K562 (cell line): ENCODE data around the gene SLC22A8. TPM values are rescaled to one million over a fixed set of nuclear protein-coding genes. Genes with fewer than 3 reads are reported as not detected.
A peak's percentile ranks its signal among the peaks of the same experiment; 100 is the strongest.

Experiments used
- ATAC-seq: fragments of 200-7000 bp; cut with Tn5 transposase; 3 replicates; pipeline ENCODE4 v1.9.1; 2020; ENCODE audit warnings: moderate library complexity
- BruUV-seq: library from RNA; stranded (reverse); fragments of 400-500 nt; replicated peaks from 2 replicates; lab custom pipeline; 2021; lab: Mats Ljungman, UMichigan
- CTCF ChIA-PET: fragments of 300-600 bp; formaldehyde crosslinking; extraction: SDS; loops from one replicate; lab custom pipeline; 2021; ENCODE audit warnings: low intra/inter-chr PET ratio; lab: Yijun Ruan, JAX
- POLR2A ChIA-PET: fragments of 300-600, 350-650 bp; sonication (Branson Sonifier 250); formaldehyde crosslinking; extraction: SDS; loops from one replicate; lab custom pipeline; 2021; ENCODE audit warnings: antibody characterized with exemption, inconsistent platforms; lab: Yijun Ruan, JAX
- DNase-seq, 4 experiments: peaks; one replicate each; pipeline versions ENCODE4 v3.0.0 to v3.0.0-alpha.2; 2011 to 2018; ENCODE audit warnings: low spot score in 3 of 4, mixed read lengths in 3 of 4; ENCODE audit errors: extremely low read depth in 1 of 4
- FAIRE-seq: peaks from 2 replicates; lab custom pipeline; 2011; peaks lifted over from hg19 to GRCh38; lab: Jason Lieb, UNC
- H2AFZ ChIP-seq: 2 replicates; pipeline ENCODE4 v1.6.0; 2011; ENCODE audit warnings: low read depth, low read length, control low read depth, inconsistent platforms
- H3K27ac ChIP-seq: fragments of 200-600 bp; 3 replicates; pipeline ENCODE4 v1.8.0; 2011; ENCODE audit warnings: low read depth, mild to moderate bottlenecking, control low read depth, inconsistent platforms, low read length, moderate library complexity, mixed read lengths; ENCODE audit errors: extremely low read depth
- H3K27me3 ChIP-seq, 2 experiments: fragments of 300-600 bp in 1 of 2; 2 replicates in 1 of 2; 3 replicates in 1 of 2; pipeline versions ENCODE4 v1.6.0 to v1.8.0; 2011; ENCODE audit warnings: inconsistent platforms in 2 of 2, low read length in 2 of 2, mild to moderate bottlenecking in 1 of 2, mixed read lengths in 1 of 2, moderate library complexity in 1 of 2; ENCODE audit not compliant: control insufficient read depth in 2 of 2, insufficient read depth in 2 of 2
- H3K36me3 ChIP-seq: fragments of 300-600 bp; 3 replicates; pipeline ENCODE4 v1.8.0; 2011; ENCODE audit warnings: mild to moderate bottlenecking, low read length, inconsistent platforms; ENCODE audit not compliant: control insufficient read depth, insufficient read depth
- H3K4me1 ChIP-seq, 2 experiments: fragments of 200-600 bp in 1 of 2; replicated peaks in 1 of 2; 2 replicates in 1 of 2; 3 replicates in 1 of 2; pipeline versions ENCODE4 v1.5.1 to v1.8.0; 2011; ENCODE audit warnings: inconsistent platforms in 2 of 2, low read length in 2 of 2, mild to moderate bottlenecking in 1 of 2, mixed read lengths in 1 of 2, moderate library complexity in 1 of 2; ENCODE audit not compliant: control insufficient read depth in 2 of 2, insufficient read depth in 2 of 2
- H3K4me2 ChIP-seq: 2 replicates; pipeline ENCODE4 v1.6.1; 2011; ENCODE audit warnings: low read length, control low read depth, inconsistent platforms, mixed read lengths; ENCODE audit not compliant: insufficient read depth
- H3K4me3 ChIP-seq: fragments of 200-600 bp; sonication (generic), shearing (Covaris generic); 2 replicates; pipeline ENCODE4 v1.5.1; 2016; ENCODE audit warnings: control low read depth, inconsistent platforms
- H3K79me2 ChIP-seq: fragments of 200-600 bp; 3 replicates; pipeline ENCODE4 v1.8.0; 2011; ENCODE audit warnings: low read length, inconsistent platforms; ENCODE audit not compliant: control insufficient read depth, insufficient read depth
- H3K9ac ChIP-seq, 2 experiments: 2 replicates each; pipeline versions ENCODE4 v1.6.0 to v1.6.1; 2011; ENCODE audit warnings: low read depth in 2 of 2, low read length in 2 of 2, control low read depth in 1 of 2, inconsistent platforms in 1 of 2, mild to moderate bottlenecking in 1 of 2, mixed read lengths in 1 of 2; ENCODE audit not compliant: insufficient read depth in 1 of 2
- H3K9me1 ChIP-seq: one replicate; pipeline ENCODE4 v1.6.0; 2011; ENCODE audit warnings: inconsistent platforms, mild to moderate bottlenecking, low read length, moderate library complexity; ENCODE audit not compliant: control insufficient read depth, insufficient read depth
- H3K9me3 ChIP-seq: replicated peaks from 2 replicates; pipeline ENCODE4 v1.5.1; 2011; ENCODE audit warnings: low read depth, low read length, inconsistent platforms; ENCODE audit not compliant: control insufficient read depth, insufficient read depth
- H4K20me1 ChIP-seq: replicated peaks from 2 replicates; pipeline ENCODE4 v1.6.1; 2011; ENCODE audit warnings: low read length, inconsistent platforms, mixed read lengths; ENCODE audit not compliant: control insufficient read depth, insufficient read depth
- BCOR ChIP-seq: fragments of 450-650 bp; IDR thresholded peaks from 2 replicates; pipeline ENCODE4 v1.6.1; 2016
- BRD9 ChIP-seq: fragments of 450-650 bp; IDR thresholded peaks from 2 replicates; pipeline ENCODE4 v1.6.1; 2018; ENCODE audit warnings: low read depth; ENCODE audit not compliant: partially characterized antibody
- RBM25 ChIP-seq: fragments of 200-400 bp; formaldehyde crosslinking; IDR thresholded peaks from 2 replicates; pipeline ENCODE4 v1.6.1; 2018; ENCODE audit warnings: low read length, low read depth, moderate library complexity; ENCODE audit not compliant: severe bottlenecking
- ZNF780A ChIP-seq: fragments of 250-450 bp; sonication (Bioruptor Pico); IDR thresholded peaks from 2 replicates; pipeline ENCODE4 v1.5.0; 2021; ENCODE audit warnings: mild to moderate bottlenecking
- WGBS: fragments of 100-300 bp; shearing (Covaris generic); methylation state at CpG from one replicate; pipeline ENCODE4 v1.1.6; 2016; ENCODE audit warnings: low coverage, mixed read lengths; ENCODE audit not compliant: insufficient coverage; ENCODE audit errors: missing lambda C conversion rate; 5-methylcytosine and 5-hydroxymethylcytosine counted together
- in situ Hi-C: fragments of 300-500 bp; cut with MboI; formaldehyde crosslinking; loops from 4 replicates; pipeline ENCODE4 v1.15.0; 2018; ENCODE audit warnings: inconsistent platforms, mixed read lengths
- intact Hi-C: fragments of 100-400 bp; cut with micrococcal nuclease; formaldehyde crosslinking; loops from 2 replicates; pipeline ENCODE4 v1.14.2; 2022
- polyA plus RNA-seq, 8 experiments: library from polyadenylated mRNA; depleted of rRNA in 4 of 8; stranded (reverse) in 5 of 8; unstranded in 3 of 8; fragments of >200 nt; fragmentation: Nextera tagmentation in 2 of 8; fragmentation: Illumina TruSeq in 1 of 8; extraction: Ambion mirVana in 2 of 8; extraction: Trizol in 1 of 8; gene quantifications; 2 replicates each; pipeline versions ENCODE4 v1.2.1 to v1.2.3, GENCODE V29; 2011 to 2014; ENCODE audit warnings: inconsistent platforms in 1 of 8, missing spikeins in 1 of 8
- total RNA-seq, 7 experiments: library from RNA; depleted of rRNA in 6 of 7; stranded (reverse); fragments of >200 nt in 6 of 7; fragmentation: Illumina TruSeq in 2 of 7; extraction: Trizol in 2 of 7; gene quantifications; 2 replicates each; pipeline versions ENCODE4 v1.2.1 to v1.2.3, GENCODE V29; 2011 to 2021; ENCODE audit warnings: low replicate concordance in 1 of 7
- TF ChIP-seq, protein P1 (sequence below): fragments of 450-650 bp; IDR thresholded peaks from 2 replicates; pipeline ENCODE4 v1.6.1; 2018; ENCODE audit warnings: mild to moderate bottlenecking, low read depth; ENCODE audit not compliant: partially characterized antibody

The SLC22A8 gene
- total and polyA plus RNA-seq, 9 of the 15 experiments (the other 6 are each of a cell fraction or from before 2014, with no cell fraction given), result not detected

DNA sequence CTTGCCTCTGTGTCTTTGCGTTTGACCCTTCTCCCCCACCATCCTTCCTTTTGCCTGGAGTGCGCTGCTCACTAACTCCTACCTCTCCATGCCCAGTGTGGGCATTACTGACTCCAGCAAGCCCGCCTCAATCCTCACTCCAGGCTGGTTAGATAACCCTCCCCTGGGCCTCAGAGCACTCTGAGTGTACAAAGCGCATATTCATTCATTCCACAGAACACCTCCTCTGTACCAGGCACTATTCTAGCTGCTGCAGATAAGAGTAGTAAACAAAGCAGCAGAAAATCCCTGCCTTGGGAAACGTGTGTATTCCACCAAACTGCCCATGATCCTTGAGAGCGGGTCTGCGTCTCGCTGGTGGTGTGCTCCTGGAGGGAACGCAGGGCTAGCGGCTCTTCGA lies 3.2 kb downstream of the SLC22A8 start (continued):
- TF ChIP-seq, protein P1, sequence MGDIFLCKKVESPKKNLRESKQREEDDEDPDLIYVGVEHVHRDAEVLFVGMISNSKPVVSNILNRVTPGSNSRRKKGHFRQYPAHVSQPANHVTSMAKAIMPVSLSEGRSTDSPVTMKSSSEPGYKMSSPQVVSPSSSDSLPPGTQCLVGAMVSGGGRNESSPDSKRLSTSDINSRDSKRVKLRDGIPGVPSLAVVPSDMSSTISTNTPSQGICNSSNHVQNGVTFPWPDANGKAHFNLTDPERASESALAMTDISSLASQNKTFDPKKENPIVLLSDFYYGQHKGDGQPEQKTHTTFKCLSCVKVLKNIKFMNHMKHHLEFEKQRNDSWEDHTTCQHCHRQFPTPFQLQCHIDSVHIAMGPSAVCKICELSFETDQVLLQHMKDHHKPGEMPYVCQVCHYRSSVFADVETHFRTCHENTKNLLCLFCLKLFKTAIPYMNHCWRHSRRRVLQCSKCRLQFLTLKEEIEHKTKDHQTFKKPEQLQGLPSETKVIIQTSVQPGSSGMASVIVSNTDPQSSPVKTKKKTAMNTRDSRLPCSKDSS, result no peak
- no peak for TF ChIP-seq BRD9

DNA sequence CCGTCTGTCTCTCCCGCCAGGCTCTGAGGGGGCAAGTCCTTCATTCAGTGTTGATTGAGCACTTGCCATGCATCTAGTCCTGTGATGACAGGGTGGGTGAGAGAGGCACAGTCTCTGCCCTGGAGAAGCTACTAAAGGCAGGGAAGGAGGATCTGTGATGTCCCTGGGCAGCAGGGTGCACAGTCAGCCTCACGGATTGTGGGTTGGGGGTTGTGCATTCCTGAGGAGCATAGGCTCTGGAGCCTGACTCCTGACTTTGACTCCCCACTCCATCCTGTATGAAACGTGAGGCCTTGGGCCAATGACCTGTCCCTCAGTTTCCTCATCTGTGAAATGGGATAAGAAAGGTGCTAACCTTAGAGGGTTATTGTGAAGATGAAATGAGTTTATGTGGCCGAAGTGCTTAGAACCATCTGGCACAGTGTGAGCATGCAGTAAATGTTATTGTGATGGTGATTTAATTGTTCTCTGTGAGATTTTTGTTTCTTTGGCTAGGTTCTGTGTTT lies 4.7 kb downstream of the SLC22A8 start:
- DNase-seq, result no peak

More for the DNA sequence above, 4.7 kb downstream of the SLC22A8 start:
- ChIA-PET POLR2A (interaction anchor here (0.6 to 1.4 kb wide), 2 partner anchors 107 to 170 kb away, joined by 3 to 4 read pairs; no protein-coding TSS in a partner anchor), CTCF (no interaction called here)
- H3K9me3 ChIP-seq, result no peaks in the 10 kb centered on the region
- peaks cover 26 to 57% of the 10 kb centered on the region in 2 experiments for H3K27me3 ChIP-seq
- ATAC-seq (no peak), FAIRE-seq (no peak)
- H3K4me1 ChIP-seq, result peaks cover 0 to 3% of the 10 kb centered on the region in 2 experiments; a peak in 1 of 5 replicates
- no peak overlapping the region for H3K9ac ChIP-seq
- no peaks in the 10 kb centered on the region for H3K79me2 ChIP-seq
- H2AFZ ChIP-seq, result no peak overlapping the region
- 0% methylated on average over 5 of the region's 5 CpGs for WGBS
- H3K27ac ChIP-seq, result no peak overlapping the region
- in situ Hi-C loops, result loop anchor here (25.0 kb wide), 1 partner anchor 624 kb away; no protein-coding TSS in a partner anchor
- BruUV-seq, result no TSS peak
- no peak overlapping the region for H3K4me2 ChIP-seq
- H3K9me1 ChIP-seq, result peaks cover 3% of the 10 kb centered on the region
- no peaks in the 10 kb centered on the region for H3K36me3 ChIP-seq
- peaks cover 17% of the 10 kb centered on the region; the same call in 1 of the 2 replicates for H4K20me1 ChIP-seq
- 0 out of 2 replicates have a peak, but pooled peaks have one; percentile 29 for TF ChIP-seq BCOR
- no peak for TF ChIP-seq ZNF780A
- TF ChIP-seq RBM25, result peak; percentile 20
- intact Hi-C loops, result no loop called here
- no peak overlapping the region for H3K4me3 ChIP-seq
